NCI-H1417 (cell line): ENCODE results near the gene TEX12.
"Not testable (repeated sequence)": the region's sequence is repeated elsewhere in the genome, so short reads cannot be mapped to it uniquely, and the experiment has no call there.

Experiments
- DNase-seq, 3 experiments: peaks; one replicate each; lab custom pipeline; 2025; lab: John Stamatoyannopoulos, UW

The TEX12 gene, protein sequence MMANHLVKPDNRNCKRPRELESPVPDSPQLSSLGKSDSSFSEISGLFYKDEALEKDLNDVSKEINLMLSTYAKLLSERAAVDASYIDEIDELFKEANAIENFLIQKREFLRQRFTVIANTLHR

DNA sequence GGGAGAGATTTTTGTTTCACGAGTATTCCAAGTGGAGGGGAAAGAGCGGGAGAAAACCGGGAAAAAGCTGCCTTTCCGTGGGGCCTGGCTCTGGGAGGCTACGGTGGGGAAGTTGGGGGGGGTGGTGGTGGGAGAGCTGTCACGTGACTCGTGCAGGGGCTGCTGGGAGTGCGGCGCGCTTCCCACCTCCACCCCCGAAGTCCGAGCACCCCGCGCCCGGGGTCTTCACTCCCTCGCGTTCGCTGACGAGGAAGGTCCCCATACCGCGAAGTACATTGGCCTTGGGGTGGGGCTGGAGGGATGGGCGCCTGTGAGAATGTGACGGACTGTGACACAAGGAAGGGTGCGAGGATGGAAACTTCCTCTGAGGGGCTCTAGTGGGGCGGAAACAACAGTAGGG lies at the start of gene TEX12:
Gene TEX12, plus strand, starts transcription at position 228 of the 400 bp plus-strand sequence. CDS start 1,897 bp downstream, outside the sequence.
- DNase-seq: no peak

DNA sequence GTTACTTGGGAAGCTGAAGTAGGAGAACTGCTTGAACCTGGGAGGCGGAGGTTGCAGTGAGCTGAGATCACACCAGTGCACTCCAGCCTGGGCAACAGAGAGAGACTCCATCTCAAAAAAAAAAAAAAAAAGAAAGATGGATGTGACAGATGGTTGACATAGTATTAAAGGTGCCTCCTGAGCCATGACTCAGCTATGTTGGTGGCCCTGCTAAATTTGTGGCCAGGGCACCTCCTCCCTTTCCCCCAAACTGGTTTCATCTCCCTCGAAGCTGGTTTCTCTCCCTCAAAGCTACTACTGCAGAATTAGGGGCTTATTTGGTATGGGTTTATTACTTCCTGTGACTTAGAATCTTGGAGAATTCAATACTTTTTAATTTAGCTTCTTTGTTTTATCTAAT lies 49.0 kb upstream of the TEX12 start:
- DNase-seq: no peak

DNA sequence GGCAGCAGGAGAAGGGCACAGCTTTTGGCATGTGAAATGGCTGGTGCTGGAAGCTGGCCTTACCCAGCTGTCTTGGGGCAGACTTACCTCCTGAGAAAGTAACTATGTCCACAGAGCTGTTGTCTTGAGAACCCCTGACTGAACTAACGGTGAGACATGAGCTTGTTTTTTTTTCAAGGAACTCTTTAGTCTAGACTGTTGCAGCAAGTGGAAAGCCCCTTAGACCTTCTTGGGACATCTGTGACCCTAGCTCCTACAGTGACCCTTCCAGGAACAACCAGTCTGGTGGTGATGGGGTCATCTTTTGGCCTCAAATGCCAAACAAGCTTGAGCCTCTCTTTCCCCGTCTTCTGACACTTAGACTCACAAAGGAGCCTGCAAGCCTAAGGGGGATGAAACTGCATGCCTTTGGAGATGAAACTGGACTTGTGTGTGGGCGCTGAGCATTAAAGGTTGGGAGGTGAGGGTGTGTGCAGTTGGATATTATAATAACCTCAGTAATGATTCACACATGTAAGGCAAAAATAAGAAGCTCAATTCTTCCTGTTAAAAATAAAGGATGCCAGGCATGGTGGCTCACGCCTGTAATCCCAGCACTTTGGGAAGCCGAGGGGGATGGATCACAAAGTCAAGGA lies 45.1 kb upstream of the TEX12 start:
- no peak for DNase-seq

DNA sequence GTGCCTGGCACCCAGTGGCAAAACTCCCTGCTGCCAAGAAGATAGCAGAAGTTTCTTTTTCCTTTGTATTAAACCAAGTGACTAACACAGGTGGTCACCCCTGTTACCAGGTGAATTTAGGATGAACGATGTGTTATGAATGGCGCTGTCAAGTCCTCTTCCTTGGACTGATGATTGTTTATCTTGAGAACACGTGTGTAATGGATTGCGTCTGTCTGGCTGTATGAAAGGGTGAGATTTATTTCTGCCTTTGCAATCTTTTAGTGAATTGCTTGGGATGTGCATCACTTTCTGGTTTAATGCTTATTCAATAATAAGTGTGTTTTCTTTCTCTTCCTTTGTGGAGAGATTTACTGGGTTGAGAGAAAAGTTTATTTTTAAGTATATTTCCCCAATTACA lies 44.0 kb upstream of the TEX12 start:
- peak in 1 of 3 experiments; percentile 29 for DNase-seq

DNA sequence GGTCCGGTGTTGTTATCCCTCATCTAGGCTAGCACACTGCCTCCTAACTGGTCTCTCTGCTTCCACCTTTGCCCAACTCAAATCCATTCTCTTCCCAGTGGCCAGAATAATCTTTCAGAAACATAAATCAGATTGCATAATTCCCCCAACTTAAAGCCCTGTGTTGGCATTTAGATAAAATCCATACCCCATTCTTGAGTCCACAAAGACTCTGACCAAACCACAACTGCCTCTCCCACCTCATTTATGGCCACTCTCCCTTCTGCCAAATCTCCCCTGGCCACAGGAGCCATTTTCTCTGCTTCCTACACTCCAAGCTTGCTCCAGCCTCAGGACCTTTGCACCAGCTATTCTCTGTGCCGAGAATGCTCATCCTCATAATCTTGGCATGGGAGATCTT lies 40.1 kb upstream of the TEX12 start:
- DNase-seq: no peak

DNA sequence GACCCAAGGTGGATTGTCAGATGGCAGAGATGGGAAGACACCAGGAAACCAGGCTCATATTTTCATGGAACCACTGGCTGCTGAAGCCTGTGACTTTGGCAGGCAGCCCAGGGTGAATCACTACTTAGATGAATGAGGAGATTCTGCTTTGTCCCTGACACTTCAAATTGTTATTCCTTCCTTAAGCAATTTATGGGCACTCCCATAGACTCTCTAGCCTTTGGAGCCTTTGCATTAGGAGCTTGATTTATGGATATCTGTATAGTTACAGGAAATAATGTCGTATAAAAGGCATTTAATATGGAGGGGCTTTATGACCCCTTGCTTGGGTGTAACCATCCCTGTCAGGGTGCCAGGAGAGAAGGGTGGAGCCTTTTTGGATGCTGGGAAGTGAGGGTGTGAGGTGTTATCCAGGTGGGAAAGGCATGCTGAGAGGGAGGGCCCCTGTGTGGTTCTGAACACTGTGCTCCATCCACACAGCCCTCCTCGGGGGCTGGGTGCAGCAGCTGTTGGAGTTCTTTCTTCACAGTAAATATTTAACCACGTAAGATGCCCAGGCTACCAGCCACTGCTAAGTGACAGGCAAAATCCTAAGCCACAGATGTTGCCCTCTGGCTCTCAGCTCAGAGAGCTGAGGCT lies 38.6 kb upstream of the TEX12 start:
- DNase-seq: peak; percentile 46 to 82 (median 78)

DNA sequence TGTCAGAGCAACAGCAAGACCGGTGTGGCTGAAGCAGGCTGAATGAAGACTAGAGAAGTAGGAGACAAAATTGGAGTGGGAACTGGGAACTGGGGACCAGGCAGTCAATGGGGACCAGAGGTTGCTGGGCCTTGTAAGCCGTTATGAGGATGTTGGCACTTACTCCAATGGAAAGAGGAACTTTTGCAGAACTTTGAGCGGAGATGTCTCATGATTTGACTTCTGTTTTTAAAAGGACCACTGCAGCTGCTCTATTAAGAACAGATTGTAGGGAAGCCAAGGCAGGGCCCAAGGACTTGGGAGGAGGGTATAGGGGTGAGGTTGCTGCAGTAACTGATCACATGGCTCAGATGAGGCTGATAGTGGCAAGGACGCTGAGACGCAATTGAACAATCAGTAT lies 37.5 kb upstream of the TEX12 start:
- DNase-seq: no peak

DNA sequence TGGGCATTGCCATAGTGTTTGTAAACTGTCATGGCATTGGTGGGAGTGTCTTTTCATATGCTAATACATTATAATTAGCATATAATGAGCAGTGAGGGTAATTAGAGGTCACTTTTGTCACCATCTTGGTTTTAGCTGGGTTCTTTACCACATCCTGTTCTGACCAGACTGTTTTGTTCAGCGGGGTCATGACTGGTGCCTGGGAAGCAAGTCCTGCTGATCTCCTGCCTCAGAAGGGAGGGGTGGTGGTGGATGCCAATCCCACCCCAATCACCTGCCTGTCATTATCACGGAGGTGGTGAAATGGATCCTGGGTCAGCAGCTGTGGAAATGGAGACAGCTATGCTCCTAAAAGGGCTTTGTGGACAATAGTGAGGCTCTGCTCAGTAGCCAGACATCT lies 34.4 kb upstream of the TEX12 start:
- no peak for DNase-seq

DNA sequence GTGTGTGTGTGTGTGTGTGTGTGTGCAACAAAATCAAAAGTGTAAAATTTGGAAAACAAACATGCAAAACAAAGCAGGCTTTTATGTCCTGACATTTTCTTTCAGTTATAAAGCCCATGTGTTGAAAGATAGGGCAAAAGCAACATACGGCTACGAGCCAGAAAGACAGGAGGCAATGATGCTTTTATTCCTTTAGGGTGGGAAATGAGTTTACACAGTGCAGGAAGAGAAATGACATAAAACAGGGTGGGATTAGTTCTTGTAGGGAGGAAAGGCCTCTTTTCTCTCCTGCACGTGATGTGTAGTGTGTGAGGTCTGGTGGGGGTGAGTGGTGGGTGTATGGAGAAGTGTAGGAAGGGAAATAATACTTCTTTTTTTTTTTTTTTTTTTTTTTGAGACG lies 32.7 kb upstream of the TEX12 start:
- no peak for DNase-seq

DNA sequence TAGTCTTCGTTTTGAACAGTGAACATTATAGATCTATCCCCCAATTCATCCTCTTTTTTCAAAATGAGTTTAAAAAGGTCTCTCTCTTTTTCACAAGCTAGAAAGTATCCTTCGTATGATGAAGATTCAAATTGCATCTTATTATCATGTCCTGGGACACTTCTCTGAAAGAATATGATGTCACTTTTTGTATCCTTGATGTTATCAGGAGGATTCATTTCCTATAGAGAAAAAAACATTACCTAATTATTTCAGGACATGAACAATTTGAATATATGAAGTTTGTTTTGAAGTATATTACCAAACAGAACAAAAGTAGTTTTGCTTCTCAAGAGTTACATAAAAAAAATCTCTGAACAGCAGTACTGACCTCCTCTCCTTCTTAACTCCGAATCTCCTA lies 23.6 kb upstream of the TEX12 start:
- DNase-seq: no peak

DNA sequence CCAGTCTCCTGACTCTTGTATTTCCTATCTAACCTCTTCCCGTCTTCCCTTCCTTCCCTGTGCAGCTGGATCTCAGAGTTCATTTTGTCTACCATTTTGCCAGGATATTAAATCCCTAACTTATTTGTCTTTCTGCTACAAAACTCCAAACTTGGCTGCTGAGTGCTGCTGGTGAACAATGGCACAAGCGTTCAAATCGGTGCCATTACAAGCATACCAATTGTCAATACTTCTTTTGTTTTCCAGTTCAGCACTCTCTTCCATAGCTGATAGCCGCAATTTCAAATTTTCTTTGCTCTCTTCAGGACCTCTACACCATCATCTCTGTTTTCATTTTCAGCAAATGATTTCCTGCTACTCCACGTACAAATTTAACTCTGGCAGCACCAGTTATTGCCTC lies 16.7 kb upstream of the TEX12 start:
- no peak for DNase-seq

DNA sequence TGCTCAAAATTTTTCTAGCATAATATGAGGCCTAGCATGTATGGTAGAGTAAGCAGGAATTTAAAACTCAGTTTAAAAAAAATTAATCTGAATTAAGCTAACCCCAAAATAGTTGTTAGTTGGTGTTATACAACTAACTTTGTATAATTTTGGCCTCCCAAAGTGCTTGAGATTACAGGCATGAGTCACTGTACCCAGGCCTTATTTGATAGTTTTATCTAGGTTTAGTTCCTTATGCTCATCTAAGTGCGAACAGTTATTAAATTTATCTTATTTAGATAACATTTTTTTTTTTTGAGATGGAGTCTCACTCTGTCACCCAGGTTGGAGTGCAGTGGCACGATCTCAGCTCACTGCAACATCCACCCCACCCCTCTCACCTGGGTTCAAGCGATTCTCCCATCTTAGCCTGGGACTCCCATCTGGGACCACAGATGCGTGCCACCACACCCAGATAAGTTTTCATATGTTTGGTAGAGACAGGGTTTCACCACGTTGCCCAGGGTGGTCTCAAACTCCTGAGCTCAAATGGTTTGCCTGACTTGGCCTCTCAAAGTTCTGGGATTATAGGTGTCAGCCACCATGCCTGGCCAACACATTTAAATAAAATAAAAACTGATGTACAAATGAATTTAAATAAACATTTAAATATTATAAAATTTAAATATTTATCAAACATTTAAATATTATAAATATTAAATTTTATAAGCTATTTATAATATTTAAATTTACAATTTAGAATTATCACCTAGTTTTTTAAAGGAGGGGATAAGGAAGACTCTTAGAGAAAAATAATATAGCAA lies 10.8 kb upstream of the TEX12 start:
- no peak for DNase-seq

DNA sequence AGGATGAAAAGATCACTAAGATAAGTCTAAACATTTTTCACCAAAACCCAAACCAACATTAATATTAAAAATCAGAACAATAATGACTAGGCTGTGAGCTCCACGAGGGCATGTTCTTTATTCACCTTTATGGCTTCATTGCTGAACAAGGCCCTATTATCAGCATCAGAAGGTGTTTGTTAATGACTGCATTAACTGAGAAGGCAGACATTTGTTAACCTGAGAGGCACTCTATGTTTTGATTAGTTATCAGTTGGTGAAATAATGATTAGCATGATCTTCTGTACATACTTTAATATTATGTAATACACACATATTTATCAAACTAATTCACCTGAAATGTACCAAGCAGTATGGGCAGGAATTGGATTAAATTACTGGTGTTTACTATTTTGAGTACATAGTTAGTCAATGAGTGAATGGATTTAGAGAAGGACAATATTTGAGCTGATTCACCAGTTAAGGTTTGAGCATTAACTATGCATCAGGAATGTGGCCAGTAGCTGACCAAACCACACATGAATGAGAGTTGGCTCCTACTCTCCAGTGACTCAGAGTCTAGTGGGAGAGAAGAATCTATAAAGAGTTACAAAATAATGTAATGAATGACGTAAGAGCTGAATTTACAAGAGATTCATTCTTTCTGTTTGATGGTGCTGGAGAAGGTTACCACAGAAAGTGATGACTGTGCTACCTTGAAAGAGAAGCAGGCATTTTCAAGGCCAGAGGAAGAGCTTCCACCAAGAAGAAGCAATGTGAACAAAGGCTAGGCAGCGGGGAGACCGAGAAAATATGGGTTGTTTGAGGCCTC lies 10.0 kb upstream of the TEX12 start:
- no peak for DNase-seq

DNA sequence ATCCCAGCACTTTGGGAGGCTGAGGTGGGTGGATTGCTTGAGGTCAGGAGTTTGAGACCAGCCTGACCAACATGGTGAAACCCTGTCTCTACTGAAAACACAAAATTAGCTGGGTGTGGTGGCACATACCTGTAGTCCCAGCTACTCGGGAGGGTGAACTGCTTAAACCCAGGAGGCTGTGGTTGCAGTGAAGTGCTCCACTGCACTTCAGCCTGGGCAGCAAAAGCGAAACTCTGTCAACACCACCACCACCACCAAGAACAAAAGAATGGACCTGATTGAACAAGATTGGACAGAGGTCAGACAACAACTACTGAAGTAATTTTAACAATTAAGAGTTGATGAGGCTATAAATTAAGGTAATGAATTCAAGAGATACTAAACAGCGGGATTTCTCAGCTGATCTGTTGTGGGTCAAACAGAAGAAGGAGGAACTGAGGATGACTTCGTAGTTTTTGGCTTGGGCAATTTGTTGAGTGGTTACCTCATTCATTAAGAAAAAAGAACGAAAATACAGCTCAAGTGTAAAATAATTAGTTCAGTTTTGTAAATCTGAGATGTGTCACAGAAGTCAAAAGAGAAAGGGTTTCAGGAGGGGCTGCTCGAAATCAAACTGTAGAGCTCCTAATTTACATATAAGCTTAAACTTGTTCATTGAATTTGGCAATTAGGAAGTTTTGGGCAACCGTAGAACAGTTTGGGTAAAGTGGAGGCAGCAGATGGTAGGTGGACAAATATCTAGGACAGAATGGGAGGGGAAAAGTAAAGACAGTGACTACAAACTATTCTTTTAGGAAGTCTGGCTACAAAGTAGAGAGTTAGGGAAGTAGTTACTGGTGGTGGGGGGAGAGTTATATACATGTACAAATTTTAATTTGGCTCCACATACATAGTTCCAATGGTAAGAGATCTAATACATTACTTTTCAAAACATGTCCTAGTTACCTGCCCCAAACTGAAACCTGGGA lies 7.8 kb upstream of the TEX12 start:
- no peak for DNase-seq

DNA sequence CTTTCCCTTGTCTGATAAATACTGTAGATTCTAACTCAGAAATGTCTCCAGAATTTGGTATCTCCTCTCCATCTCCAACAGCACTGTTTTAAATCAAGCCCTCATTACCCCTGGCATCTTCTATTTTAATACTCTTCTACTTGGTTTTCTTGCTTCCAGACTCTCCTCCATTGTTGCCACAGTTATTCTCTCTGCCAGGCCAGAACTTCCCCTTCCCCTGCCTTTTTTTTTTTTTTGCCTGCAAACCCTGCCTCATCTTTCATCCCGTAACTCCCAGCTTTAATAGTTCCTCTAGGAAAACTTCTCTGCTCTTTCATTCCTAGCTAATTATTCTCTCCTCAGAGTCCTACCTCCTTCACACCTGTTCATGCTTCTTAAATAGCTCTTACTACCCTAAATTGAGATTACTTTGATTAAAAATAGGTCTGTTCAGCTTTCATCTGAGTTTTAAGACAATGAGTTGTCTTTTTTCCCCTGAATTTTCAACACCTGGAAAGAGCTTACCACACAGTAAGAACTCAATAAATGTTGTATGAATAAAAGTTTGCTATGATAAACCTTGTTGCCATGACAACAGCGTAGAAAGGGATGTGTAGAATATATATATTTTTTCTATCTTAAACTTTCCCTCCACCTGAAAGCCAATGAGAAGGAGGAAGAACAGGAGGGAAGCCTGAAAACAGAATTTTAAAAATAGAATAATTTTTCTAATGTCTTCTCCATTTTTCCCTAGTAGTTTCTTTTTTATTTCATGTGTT lies 6.9 kb upstream of the TEX12 start:
- DNase-seq: no peak

DNA sequence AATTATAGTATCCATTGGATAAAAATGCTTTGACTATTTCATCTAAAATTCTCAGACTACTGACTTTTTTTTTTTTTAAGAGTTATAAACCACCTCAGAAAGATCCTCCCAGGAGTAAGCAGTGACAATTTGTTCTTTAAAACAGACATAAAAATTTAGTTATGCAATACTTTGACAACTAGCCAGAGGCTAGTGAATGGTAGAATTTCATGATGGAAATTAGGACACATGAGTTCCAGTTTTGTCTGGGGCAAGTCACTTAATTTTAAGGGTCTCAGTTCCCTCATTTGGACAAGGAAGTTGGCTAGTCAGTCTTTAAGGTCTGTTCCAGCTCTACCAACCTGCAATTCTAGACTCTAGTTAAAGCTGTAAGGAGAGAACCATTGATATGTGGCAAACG lies 6.2 kb upstream of the TEX12 start:
- no peak for DNase-seq

DNA sequence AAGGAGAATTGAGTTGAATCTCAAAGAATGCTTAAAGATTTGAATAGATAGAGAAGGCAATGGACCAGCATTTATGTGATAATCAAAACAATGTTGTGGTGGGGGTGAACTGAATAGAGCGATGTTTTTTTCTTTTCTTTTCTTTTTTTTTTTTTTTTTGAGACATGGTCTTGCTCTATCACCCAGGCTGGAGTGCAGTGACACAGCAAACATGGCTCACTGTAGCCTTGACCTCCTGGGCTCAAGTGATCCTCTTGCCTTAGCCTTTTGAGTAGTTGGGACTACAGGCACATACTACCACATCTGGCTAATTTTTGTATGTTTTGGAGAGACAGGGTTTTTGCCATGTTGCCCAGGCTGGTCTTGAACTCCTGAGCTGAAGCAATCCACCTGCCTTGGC lies 5.0 kb upstream of the TEX12 start:
- DNase-seq: not testable (repeated sequence)

DNA sequence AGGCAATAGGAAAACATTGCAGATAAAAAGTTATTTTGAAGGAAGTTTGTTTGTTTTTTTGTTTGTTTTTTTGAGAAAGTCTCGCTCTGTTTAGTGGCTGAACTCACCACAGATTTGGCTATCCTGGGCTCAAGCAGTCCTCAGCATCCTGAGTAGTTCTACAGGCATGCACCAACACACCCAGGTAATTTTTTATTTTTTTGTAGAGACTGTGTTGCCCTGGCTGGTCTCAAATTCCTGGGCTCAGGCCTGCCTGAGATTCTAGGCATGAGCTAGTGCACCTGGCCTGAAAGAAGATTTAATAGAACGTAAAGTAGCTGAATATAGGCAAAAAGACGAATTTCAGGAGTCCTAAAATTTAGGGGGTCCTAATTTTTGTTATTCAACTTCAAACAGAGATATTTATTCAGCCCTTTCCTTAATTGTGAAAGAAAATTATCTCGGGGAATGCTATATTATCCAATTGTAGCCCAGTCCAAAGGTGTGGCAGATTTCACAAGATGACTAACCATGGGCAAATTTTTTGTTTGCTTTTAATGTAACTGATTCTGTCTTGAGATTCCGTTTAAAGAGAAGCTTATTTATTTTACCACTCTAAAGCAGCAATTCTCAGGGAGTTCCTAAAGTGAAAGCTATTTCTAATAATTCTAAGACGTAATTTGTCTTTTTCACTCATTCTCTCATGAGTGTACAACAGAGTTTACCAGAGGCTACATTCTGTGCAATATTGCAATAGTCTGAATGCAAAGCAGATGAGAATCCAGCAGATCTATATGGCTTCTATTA lies 4.2 kb upstream of the TEX12 start:
- peak in 1 of 3 experiments; percentile 0 for DNase-seq
